Inflammatory macrophage (primary cell): ENCODE measurements around the gene EML5.
"Not testable (repeated sequence)": the region's sequence is repeated elsewhere in the genome, so short reads cannot be mapped to it uniquely, and the experiment has no call there.

Source experiments
- DNase-seq, 2 donors: peaks; one replicate each; pipeline ENCODE4 v3.0.0-alpha.2; 2020 to 2022
- total RNA-seq, 18 experiments: gene quantifications; one replicate each; lab custom pipeline; 2026; ENCODE audit warnings: mixed read lengths in 6 of 18, inconsistent platforms in 2 of 18; lab: John Stamatoyannopoulos, UW

Gene EML5
- total RNA-seq = 0.05 to 0.96 (median 0.31) reads per million in 18 experiments

DNA sequence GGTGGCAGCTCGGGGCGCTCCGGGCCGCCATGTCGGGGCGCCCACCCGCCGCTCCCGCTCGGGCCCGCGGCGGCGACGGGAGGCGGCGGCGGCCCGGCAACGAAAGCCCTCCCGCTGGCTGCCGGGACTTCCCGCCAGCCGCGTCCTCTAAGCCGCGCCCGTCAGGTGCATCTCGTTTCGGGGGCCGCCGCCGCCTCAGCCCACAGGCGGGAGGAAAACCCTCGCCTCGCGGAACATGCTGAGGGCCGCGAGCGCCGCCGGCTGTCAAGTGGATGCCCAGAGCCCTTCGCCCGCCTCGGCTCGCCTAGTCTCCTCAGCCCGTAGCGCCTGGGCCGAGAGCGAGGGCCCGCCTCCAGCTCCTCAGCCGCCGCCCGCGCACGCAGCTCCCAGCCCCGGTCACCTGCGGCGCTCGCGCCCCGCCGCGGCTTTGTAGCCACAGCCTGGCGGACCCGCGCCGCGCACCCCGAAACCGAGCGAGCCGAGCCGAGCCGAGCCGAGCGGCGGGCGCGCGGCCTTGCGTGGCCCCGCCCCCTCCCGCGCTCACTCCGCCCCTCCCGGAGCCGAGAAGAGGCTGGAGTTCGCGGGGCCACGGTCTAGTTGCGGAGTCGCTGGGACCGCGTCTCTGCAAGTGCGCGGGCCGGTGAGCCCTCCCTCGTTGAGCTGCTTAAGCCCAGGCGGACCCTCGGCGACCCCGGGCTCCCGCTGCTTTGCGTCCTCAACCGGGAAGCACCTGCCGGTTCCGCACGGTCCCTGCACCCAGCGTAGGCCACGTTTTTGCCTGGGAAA is at the start of gene EML5:
Gene EML5 (minus strand): TSS at position 481 of the 786 bp plus-strand sequence. CDS start 450 bp downstream, at position 31.
- DNase-seq = peak; percentile 44 to 74

DNA sequence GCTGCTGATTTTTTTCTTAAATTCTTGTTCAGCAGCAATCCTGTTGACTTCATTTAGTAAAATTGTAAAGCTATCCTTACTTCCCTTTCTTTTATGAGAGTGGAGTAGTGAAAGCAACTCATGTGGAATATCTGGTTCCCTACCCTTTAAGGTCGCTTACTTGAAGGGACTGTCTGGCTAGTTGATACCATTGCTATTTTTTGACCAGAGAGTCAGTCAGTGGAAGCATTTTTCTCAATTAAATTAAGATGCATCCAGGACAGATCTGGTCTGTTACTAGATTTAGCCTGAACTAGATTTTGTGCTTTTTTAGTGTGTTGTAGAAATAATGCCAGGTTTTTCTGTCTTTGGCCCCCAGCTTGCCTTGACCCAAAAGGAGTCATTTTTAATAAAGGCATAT is 49.7 kb upstream of the EML5 start:
- no peak for DNase-seq

GRCh38 chr14:88841741-88842140 is 49.0 kb upstream of the EML5 start:
- no peak for DNase-seq

GRCh38 chr14:88840926-88841325 is 48.2 kb upstream of the EML5 start:
- no peak for DNase-seq

DNA sequence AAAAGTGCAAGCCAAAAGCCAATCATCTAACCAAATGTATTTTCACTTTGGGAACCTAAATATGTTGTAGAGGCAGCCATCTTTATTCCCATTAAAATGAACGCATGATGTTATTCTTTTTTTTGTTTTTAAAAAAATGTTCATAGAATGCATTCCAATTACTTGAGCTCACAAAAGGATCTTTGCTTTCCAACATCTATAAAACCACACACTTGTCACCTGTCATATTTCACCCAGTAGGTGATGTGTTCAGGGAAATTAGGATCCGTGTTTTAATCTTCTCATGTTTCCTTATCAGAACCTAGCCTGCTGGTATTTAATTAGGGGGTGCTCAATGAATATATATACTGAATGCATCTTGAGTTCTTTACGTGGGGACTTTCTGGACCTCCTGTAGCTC is 45.3 kb upstream of the EML5 start:
- no peak for DNase-seq

DNA sequence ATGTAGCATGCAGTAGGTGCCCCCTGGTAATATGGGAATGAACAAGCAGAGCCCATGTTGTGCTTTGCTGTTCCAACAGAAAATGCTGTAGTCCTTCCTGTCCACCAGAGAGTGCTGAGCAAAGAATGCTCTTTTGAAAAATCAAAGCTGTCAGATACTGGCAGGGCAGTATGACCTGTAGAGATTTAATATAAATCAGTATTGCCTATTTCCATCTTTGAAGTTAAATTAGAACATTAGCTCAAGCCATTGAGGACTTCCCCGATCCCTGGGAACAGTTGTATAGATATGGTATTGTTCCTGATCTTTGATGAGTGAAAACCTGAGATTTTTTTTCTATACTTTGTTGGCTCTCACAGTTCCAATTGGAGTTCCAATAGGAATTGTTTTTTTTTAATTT is 44.7 kb upstream of the EML5 start:
- no peak for DNase-seq

- DNase-seq = no peak
Measured at GRCh38 chr14:88835661-88836060, 42.9 kb upstream of the EML5 start.

- peak in 1 of 2 donors; percentile 46 for DNase-seq
Measured at GRCh38 chr14:88834883-88835431, 42.2 kb upstream of the EML5 start.

DNA sequence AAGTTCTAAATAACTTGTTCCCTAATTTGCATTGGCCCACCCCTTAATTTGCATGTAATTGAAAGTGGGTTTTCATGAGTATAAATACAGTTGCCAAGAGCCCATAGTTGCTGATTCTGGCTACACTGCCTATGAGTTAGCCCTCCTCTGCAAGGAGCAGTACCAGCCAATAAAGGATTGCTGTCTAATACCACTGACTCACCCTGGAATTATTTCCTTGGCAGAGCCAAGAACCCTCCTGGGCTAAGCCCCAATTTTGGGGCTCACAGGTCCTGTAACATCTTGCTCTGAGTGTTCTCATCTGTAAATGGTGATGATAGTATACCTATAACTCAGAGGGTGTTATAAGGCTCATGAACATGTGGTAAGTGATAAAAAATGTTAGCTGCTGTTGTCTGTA is 38.5 kb upstream of the EML5 start:
- DNase-seq = no peak

- no peak for DNase-seq
Measured at GRCh38 chr14:88829685-88830302, 37.0 kb upstream of the EML5 start.

DNA sequence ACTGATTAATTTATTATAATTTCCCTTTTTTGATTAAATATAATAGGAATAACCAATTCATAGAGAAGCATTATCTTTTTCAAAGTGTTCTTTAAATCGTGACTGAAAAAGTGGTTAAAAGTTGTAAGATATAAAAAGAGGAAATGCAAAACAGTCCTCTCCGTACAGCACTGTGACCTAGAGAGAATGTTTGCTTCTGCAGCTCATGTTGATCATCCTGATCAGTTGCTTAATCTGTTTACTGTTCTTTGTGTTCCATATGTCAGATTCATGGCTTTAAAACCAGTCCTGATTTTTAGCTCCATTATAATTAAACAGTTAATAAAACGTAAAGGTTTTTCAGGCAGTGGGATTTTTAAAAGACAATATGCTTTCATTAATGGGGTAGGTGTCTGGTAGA is 36.4 kb upstream of the EML5 start:
- peak; percentile 4 to 42 for DNase-seq

GRCh38 chr14:88825503-88825902 is 32.8 kb upstream of the EML5 start:
- no peak for DNase-seq

- peak; percentile 20 to 36 for DNase-seq
Measured at GRCh38 chr14:88825078-88825458, 32.3 kb upstream of the EML5 start.

DNA sequence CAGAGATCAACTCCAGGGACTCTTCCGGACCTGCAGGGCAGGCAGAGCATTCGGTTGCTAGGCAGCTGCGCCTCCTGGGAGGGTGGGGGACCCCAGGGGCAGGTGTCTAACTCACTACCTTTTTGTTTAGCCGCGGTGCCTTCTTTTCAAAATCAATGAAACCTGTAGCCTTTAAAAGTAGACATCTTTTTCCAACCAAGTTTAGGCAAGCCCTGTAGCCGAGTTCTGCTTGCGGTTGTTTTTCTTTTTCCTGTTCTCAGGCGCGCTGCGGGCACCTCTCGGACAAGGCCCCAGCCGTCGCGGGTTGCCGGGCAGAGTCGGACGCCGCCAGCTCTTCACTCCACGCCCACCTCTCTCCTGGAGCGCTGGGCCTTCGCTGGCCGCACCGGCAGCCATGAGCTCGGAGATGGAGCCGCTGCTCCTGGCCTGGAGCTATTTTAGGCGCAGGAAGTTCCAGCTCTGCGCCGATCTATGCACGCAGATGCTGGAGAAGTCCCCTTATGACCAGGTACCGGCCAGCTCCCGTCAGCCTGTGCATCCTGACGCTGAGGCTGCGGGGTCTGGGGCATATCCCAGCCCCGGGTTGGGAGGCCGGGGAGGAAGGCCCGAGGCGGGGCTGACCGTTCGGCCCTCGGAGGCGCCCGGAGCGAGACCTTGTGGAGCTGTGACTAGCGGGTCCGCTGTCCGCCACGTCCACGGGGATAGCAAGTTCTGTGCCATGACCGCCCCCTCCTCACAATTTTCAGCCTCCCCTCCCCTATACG is 31.7 kb upstream of the EML5 start, which contains the start of gene TTC8:
Gene TTC8 (plus strand): TSS at position 338 of the 764 bp plus-strand sequence. CDS start 57 bp downstream, at position 395.
- DNase-seq = peak; percentile 86 to 92

- no peak for DNase-seq
Measured at GRCh38 chr14:88823968-88824313, 31.2 kb upstream of the EML5 start.

- no peak for DNase-seq
Measured at GRCh38 chr14:88821888-88822287, 29.1 kb upstream of the EML5 start.

GRCh38 chr14:88821378-88821777 is 28.6 kb upstream of the EML5 start:
- no peak for DNase-seq

GRCh38 chr14:88819674-88820073 is 26.9 kb upstream of the EML5 start:
- DNase-seq = not testable (repeated sequence)

DNA sequence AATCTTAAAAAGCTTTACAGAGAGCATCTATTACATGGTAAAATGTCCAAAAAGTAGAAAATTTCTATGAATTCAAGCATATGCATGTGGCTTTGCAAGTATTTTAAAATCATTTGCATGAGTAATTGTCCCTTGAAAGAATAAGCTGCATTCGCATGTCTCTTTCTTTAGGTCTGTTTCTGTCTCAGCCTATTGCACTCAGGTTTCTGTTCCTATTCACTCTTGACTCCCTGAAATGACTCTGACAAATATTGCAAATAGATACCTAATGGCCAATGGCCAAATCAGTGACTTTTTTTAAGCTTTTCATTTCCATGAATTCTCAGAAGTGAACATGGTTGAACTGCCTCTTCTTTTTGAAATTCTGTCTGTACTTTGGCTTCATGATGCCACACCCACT is 25.3 kb upstream of the EML5 start:
- no peak for DNase-seq

- no peak for DNase-seq
Measured at GRCh38 chr14:88815980-88816379, 23.2 kb upstream of the EML5 start.

GRCh38 chr14:88808359-88808758 is 15.6 kb upstream of the EML5 start:
- no peak for DNase-seq

DNA sequence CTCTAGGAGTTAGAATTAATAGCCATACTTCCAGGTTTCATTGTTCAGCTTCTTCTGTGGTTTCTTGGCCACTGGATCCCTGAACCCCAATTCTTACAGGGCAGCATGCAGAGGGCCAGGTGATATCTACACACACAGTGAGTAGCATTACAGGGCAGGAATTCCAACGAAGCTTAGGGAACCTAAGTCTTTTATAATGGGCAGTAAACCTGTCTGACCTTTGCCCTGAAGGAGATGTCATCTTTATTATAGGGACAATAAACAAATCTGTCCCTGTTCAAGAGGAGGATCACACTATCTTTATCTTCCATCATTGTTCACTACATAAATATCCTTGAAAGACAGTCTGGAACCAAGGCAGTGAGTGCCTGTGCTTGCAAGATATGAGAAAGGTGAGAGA is 11.7 kb upstream of the EML5 start:
- DNase-seq = no peak

GRCh38 chr14:88804035-88804434 is 11.3 kb upstream of the EML5 start:
- DNase-seq = peak in 1 of 2 donors; percentile 6
